ENCODE results near the gene SLC47A2.
A peak's percentile ranks its signal among the peaks of the same experiment; 100 is the strongest.
"Not testable (repeated sequence)": the region's sequence is repeated elsewhere in the genome, so short reads cannot be mapped to it uniquely, and the experiment has no call there.

The SLC47A2 gene

GRCh38 chr17:19716108-19717030 lies at the start of gene SLC47A2:
Gene SLC47A2 (minus strand): TSS chr17:19716584. CDS start chr17:19716555, 29 bp downstream.
- DNase-seq, result no peak

- no peak for DNase-seq
Measured at GRCh38 chr17:19766016-19766415, 49.6 kb upstream of the SLC47A2 start.

GRCh38 chr17:19763991-19764390 lies 47.6 kb upstream of the SLC47A2 start:
- DNase-seq, result not testable (repeated sequence)

GRCh38 chr17:19763416-19763815 lies 47.0 kb upstream of the SLC47A2 start:
- no peak for DNase-seq

- DNase-seq, result peak; percentile 59
Measured at GRCh38 chr17:19762515-19762961, 46.2 kb upstream of the SLC47A2 start.

- DNase-seq, result no peak
Measured at GRCh38 chr17:19760746-19761145, 44.4 kb upstream of the SLC47A2 start.

- no peak for DNase-seq
Measured at GRCh38 chr17:19759568-19760549, 43.5 kb upstream of the SLC47A2 start.

GRCh38 chr17:19757536-19758180 lies 41.3 kb upstream of the SLC47A2 start:
- DNase-seq, result no peak

GRCh38 chr17:19756546-19756945 lies 40.2 kb upstream of the SLC47A2 start:
- DNase-seq, result no peak

GRCh38 chr17:19755821-19756510 lies 39.6 kb upstream of the SLC47A2 start:
- DNase-seq, result no peak

- no peak for DNase-seq
Measured at GRCh38 chr17:19755392-19755791, 39.0 kb upstream of the SLC47A2 start.

GRCh38 chr17:19753661-19754463 lies 37.5 kb upstream of the SLC47A2 start:
- no peak for DNase-seq

GRCh38 chr17:19753051-19753509 lies 36.7 kb upstream of the SLC47A2 start:
- peak; percentile 56 for DNase-seq

GRCh38 chr17:19752216-19753050 lies 36.0 kb upstream of the SLC47A2 start:
- DNase-seq, result no peak

GRCh38 chr17:19750835-19751234 lies 34.5 kb upstream of the SLC47A2 start:
- DNase-seq, result no peak

- no peak for DNase-seq
Measured at GRCh38 chr17:19750020-19750572, 33.7 kb upstream of the SLC47A2 start.

- no peak for DNase-seq
Measured at GRCh38 chr17:19748807-19749193, 32.4 kb upstream of the SLC47A2 start.

- peak; percentile 61 for DNase-seq
Measured at GRCh38 chr17:19747829-19748806, 31.7 kb upstream of the SLC47A2 start, which contains the start of gene ALDH3A1. Gene ALDH3A1 (minus strand): TSS chr17:19748298. CDS start chr17:19745129, 3,169 bp downstream.
